CD4-positive, alpha-beta T cell treated with Interleukin-4 for 4 hours (primary cell): ENCODE results near the gene C2CD5.
"Not testable (repeated sequence)": the region's sequence is repeated elsewhere in the genome, so short reads cannot be mapped to it uniquely, and the experiment has no call there.

Experiments
- DNase-seq: peaks from one replicate; pipeline ENCODE4 v3.0.0-alpha.2; 2020

The C2CD5 gene

GRCh38 chr12:22474970-22475720, 69.2 kb downstream of the C2CD5 start:
- DNase-seq = no peak

GRCh38 chr12:22473212-22473611, 71.1 kb downstream of the C2CD5 start:
- DNase-seq = no peak

DNA sequence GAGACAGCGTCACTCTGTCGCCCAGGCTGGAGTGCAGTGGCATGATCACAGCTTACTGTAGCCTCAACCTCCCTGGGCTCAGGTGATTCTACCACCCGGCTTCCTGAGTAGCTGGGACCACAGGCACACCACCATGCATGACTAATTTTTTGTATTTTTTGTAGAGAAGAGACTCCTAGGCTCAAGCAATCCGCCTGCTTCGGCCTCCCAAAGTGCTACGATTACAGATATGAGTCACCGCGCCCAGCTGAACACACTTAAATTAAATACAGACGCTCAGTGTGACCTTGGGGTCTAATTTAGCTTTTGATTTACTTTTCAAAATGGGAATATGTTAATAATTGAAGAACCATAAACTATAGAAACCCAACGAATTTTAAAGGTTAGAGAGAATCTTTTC, 77.2 kb downstream of the C2CD5 start:
- no peak for DNase-seq

- DNase-seq = no peak
Observed at GRCh38 chr12:22463306-22463705, 81.0 kb downstream of the C2CD5 start.

DNA sequence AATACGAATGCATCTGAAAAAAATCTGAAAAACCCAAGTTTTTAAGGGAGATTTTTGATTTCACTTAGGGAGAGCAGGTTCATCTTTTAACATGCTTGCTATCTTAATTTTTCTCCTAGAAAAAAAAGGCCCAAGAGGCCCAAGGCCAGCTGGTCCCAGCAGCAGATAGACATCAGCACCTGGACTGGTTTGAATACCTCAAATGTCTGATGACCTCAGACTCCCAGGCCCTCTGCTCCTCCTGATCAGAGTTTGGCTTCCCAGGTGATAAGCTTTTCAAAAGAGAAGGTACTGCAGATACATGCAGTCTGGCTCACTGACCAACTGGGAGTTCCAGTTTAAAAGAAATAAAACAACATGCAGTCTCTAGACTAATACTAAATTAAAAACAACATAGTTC, 82.6 kb downstream of the C2CD5 start:
- DNase-seq = no peak

GRCh38 chr12:22459838-22460490, 84.4 kb downstream of the C2CD5 start:
- DNase-seq = peak; percentile 60

- no peak for DNase-seq
Observed at GRCh38 chr12:22458298-22458937, 85.9 kb downstream of the C2CD5 start.

DNA sequence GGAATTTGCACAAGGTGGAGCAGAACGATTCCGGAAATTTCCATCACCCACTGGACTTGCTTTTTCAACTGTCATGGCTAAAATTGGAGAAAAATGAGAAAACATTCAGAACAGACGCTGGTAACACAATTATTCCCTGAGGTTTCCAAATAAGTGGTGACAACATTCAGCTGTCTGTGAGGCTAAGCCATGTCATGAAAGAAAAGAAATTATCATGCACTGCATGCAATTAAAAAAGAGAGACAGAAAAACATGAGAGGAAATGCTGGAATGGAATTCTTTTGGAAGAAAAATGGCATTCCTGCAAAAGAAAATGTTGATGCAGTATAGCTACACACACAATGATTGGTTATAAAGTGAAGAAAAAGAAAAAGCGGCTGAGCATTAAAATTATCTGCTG, 87.3 kb downstream of the C2CD5 start:
- DNase-seq = no peak

DNA sequence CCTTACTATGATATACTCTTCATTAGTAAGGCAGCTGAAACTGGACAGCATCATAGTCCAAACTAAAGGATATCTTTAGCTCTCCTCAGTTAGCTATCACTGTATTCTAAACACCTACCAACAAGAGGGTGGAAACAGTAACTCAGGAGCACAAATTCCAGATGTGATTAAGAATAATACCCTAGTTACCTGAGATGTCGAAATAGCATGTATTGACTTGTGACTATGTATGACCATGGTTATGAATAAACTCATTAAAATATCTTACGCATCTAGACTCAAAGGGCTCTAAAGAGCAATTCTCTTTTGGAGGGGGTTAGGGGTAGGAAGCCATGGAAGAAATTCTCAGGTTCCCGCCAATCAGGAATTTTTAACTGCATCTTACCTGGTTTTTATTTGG, 90.8 kb downstream of the C2CD5 start:
- DNase-seq = no peak

GRCh38 chr12:22447223-22447622, 97.1 kb downstream of the C2CD5 start:
- DNase-seq = no peak

- DNase-seq = not testable (repeated sequence)
Observed at GRCh38 chr12:22444317-22444665, 100.1 kb downstream of the C2CD5 start.

DNA sequence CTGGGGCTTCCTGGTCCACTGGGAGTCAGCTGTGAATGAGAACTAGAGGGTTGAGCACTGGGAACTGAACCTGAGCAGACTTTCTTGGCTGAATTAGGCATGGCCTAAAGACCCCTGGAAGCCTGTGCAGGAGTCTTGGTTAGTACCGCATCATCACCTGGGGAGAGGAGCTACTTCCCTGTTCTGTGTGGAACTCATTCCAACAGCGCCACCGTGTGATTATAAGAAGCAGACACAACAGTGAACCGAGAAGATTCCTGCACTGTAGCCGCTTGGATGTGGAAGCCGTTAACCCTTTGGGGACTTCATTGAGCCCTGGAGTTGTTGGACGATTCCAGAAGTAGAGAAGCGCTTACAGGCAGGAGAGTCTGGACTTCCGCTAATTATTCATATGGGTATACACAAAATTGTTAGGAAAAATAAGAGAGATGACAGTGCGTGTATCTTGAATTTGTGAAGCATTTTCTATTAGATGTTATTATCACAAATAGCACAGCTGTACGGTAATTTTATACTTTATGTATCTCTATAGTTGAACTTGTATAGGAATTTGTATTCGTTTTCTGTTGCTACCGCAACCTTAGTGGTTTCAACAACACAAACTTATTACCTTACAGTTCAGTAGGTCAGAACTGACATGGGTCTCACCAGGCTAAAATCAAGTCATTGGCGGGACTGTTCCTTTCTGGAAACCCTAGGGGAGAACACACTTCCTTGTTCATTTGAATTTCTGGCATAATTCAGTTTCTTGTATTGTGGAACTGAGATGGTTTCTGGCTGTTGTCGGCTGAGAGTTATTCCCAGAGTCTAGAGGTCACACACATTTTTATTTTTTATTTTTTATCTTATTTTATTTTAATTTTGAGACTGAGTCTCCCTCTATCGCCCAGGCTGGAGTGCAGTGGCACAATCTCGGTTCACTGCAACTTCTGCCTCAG, 100.7 kb downstream of the C2CD5 start:
- DNase-seq = peak; percentile 81

DNA sequence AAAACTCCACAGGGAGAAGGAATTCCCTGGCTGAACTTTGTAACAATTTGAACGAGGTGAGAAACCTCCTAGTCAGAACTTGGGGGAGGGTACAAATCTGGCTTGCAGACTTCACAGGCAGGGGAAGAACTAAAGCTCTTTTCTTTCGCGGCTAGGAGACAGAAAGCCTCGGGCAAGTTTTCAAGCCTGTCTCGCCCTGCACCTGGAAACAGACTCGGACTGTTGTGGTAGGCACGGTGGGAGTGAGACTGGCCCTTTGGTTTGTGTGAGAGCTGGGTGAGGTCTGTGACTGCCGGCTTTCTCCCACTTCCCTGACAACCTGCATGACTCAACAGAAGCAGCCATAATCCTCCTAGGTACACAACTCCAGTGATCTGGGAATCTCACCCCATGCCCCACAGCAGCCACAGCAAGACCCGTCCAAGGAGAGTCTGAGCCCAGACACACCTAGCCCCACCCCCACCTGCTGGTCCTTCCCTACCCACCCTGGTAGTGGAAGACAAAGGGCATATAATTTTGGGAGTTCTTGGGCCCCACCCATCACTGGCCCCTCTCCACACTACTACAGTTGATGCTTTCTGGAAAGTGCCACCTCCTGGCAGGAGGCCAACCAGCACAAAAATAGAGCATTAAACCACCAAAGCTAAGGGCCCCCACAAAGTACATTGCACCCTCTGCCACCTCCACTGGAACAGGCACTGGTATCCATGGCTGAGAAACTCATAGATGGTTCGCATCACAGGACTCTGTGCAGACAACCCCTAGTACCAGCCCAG, 107.1 kb downstream of the C2CD5 start:
- no peak for DNase-seq

DNA sequence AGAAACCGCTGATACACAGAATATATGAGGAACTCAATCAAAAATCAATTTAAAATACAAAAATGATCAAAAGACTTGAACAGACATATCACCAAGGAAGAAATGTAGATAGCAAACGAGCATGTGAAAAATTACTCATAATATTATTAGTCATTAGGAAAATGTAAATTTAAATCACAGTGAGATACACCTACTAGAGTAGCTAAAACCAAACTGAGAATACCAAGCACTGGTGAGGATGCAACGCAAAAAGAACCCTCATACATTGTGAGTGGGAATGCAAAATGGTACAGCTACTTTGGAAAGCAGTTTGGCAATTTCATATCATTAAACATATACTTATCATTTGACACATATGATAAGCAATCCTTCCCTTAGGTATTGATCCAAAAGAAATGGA, 108.8 kb downstream of the C2CD5 start:
- DNase-seq = no peak

- DNase-seq = no peak
Observed at GRCh38 chr12:22431693-22432251, 112.6 kb downstream of the C2CD5 start.

GRCh38 chr12:22416801-22417200, 127.5 kb downstream of the C2CD5 start:
- DNase-seq = no peak

GRCh38 chr12:22415342-22416309, 128.7 kb downstream of the C2CD5 start:
- no peak for DNase-seq

DNA sequence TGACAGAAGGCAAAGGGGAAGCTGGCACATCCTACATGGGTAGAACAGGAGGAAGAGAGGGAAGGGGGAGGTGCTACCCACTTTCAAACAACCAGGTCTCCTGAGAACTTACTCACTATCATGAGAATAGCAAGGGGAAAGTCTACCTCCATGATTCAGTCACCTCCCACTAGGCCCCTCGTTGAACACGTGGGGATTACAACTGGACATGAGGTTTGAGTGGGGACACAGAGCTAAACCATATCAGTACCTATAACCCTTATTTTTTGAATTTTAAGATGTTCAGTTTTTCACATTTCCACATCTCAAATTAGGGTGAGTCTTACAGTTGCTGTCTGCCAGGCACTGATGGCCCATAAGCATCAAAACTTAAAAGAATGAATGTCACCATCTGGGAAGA, 129.6 kb downstream of the C2CD5 start:
- DNase-seq = no peak

DNA sequence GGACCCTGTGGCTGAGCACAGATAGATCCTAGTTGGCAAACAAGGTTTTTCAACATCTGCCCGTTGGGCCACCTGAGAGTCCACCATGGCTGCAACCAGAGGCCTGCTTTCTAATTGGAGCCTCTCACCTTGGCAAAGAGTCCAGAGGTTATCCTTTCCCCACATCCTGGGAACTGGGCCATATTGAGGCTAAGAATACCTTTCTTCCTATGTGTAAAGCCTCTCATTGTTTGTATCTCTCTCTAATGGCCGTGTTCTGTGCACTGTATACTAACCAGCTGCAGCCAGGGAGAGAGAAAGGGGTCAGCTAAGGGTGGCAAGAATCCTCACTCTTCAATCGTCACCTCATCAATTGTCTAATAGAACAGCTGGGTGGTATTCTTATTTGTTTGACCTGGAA, 130.8 kb downstream of the C2CD5 start:
- DNase-seq = no peak

GRCh38 chr12:22412581-22412980, 131.8 kb downstream of the C2CD5 start:
- DNase-seq = no peak

DNA sequence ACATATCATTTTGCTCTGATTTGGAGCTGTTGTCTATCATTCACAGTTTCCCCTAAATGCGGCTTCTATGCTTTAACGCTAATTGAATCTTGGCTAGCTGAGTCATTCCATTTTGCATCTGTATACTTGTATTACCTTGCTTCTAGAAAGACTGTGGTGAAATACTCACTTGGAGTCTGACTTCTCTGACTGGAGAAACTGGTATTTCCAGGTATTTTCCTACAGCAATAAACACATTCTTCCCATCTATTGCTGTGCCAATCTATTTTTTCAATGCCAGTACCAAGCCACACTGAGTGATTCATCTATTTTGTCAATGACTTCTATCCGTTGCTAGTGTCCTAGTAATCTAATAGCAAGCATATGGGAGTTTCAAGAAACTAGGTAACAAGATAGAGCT, 133.9 kb downstream of the C2CD5 start:
- DNase-seq = peak; percentile 69
